Right renal pelvis (tissue), 4 donors: Measurements from ENCODE around the gene MAML3. TPM values are rescaled to one million over a fixed set of nuclear protein-coding genes. Genes with fewer than 3 reads are reported as not detected.

ENCODE experiments used
- DNase-seq, 4 donors: peaks; one replicate each; pipeline ENCODE4 v3.0.0-alpha.2; 2013; ENCODE audit warnings: low read depth in 4 of 4, low spot score in 3 of 4, missing footprints in 1 of 4
- polyA plus RNA-seq, 4 donors: library from polyadenylated mRNA; unstranded; fragments of 120-200 nt; gene quantifications; one replicate each; pipeline ENCODE4 v1.2.1, GENCODE V29; 2013; ENCODE audit not compliant: insufficient read length in 4 of 4

MAML3 gene
- polyA plus RNA-seq, 4 donors, result 17.4 to 19.8 (median 17.9) TPM

DNA sequence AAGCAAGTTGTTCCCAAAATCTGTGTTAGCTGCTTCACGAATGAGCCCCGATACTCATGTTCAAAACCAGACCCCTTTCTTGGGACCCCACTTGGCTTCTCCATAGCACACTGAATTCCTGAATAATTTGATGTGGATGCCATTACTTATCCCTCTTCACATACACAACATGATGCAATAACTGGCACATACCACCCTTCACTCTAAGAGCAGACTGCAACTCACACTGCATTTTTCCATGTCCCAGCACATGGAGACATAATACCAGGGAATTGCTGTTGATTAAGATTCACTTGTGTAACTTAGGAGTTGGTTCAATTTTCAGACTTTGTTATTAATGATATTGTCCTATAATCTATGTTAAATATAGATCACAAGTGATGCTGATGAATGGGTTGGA lies 213.4 kb downstream of the MAML3 start:
- no peak for DNase-seq

DNA sequence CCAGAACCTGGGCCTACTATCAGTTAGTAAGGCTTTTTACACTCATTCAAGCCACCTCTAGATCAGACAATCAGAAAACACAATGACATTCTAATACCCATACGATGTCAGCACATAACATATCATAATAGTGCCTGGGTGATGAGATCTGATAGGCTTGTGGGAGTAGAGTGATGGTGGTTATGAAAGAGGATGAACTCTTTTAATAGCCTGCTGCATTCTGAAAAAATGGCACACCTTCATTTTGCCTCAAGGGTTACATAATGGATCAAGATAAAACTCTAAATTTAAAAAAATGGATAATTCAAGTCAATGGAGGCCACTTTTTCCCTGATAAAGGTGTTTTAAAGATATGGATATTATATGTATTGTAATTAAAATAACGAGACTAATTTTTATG lies 215.6 kb downstream of the MAML3 start:
- DNase-seq, result no peak

DNA sequence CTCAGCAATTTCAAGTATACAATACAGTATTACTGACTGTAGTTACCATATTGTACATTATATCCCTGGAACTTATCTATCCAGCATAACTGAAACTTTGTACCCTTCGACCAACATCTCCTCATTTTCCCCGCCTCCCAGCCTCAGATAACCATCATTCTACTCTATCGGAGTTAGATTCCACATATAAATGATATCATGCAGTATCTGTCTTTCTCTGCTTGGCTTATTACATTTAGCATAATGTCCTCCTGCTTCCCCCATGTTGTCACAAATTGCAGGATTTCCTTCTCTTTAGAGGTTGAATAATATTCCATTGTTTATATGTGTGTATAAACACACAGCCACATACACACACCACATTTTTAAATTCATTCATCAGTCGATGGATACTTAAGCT lies 218.1 kb downstream of the MAML3 start:
- DNase-seq, result no peak

DNA sequence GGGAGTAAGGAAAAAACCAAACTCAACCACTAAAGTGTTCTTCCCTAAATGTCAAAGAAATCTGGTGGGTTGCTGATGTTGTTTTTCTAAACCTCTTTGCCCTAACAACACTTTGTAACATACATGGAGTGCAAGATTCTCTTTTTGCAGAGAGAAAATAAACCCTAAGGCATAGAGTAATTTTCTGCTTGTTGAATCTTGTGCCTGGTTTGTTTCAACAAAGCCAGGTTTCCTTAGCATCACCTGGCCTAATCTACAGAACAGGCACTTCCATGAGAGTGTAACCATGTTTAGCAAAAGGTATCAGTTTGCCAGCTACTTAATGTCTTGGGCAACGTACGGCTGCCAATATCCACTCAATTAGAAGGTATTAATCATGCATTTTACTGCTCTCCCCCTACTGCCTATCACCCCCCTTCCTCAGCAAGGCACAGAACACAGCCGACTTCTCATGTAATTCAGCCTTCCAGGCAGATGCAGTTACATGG lies 219.2 kb downstream of the MAML3 start:
- no peak for DNase-seq

DNA sequence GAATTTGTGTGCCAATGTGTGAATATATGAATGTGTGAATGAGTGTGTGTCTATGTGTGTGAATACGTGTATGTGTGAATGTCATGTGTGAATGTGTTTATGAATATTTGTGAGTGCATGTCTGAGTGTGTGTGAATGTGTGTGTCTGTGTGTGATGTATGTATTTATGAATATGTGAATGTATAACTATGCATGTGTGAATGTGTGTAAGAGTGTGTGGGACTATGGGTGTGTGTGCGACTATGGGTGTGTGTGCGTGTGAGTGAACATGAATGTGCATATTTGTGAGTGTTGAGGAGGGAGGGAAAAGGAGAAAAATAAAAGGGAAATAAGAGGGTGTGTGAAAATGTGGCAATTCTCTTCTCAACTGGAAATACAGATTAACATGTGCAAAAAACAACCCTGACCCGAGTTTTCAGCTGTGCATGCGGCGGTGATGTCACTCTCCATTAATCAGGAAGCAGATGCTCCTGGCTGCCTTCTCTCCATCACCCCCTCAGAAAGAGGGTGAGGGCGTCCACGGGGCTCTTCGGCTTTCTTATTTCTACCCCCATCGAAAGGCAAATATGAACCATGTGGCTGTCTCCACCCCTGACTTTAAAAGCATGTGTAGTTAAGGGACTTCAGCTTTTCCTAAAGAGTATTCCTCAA lies 219.8 kb downstream of the MAML3 start:
- no peak for DNase-seq

DNA sequence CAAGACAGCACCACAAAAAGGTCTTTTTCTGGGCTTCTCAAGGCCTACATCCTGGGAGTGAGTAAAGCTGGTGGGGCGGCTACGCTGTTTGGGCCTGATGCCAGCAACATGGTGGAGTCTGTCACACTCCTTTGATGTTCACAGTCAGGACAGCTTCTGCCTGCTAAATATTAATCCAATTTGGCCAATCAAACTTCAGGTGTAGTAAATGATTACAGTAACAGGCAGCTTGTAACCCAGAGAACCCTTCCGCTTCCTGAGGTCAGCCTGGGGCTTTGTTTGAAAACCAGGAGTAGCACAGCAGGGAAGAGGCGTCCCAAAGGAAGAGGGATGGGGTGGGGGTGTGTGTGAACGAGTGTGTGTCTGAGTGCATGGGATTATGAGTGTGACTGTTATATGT lies 220.4 kb downstream of the MAML3 start:
- DNase-seq, result peak in 2 of 4 donors; percentile 55 to 59

DNA sequence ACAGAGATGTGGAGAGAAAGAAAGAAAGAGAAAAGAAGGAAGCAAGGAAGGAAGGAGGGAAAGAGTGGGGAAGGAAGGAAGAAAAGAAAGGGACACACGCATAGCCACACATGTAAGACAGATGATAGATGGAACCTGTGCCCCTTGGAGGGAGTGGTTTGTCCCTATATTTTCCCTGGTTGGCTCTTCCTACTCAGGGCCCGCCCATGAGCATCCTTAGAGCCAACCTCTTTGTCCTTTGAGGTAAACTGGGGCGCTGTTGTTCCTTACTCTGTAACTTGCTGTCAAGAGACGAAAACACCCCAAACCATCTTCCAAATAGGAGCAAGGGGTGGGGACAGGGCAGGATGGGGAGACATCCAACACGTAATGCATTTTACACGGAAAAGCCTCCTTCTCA lies 220.9 kb downstream of the MAML3 start:
- DNase-seq, result no peak

DNA sequence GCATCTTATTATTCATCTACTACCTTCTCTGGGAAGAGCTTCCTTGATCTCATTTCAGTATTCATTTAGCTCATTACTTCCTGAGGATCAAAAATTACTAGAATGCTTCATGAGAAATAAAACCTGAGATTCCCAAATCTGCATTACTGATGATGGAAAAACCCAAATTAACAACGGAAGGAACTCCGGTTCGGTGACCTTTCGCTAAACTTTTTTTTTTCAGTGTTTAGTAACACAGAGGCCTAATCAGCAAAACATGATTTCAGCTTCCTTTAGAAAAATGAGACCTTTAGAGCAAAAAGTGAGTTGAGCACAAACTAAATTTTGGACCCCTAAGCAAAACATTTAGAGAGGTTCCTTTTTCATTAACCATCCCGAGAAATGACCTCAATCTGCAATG lies 229.2 kb downstream of the MAML3 start:
- no peak for DNase-seq

DNA sequence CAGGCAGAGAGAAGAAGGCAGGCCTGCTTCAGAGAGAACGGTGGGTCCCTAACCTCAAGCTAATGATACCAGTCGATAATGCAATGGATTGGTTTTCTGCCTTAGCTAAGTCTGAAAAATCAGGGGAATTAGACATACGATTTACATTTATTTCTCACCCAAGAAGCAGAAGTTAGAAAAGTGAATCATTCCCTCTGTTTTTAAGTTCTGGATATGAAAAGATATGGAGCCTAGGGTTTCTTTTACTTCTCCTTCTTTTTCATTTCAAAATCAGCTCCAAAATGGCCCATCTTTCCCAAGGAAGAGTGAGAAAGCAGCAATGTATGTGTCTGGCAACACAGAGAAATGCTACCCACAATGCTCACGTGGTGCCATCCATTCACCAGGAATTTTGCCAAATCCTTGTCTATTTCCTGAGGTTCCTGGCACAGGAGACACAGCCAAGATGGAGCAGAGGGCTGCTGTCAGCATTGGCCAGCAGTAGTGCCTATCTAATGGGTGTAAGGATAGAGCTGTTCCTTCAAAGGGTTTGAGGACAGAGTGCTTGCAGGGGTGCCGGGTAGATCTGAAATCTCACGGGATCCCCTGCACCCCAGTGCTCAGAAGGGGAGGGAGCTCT lies 231.5 kb downstream of the MAML3 start:
- DNase-seq, result no peak

DNA sequence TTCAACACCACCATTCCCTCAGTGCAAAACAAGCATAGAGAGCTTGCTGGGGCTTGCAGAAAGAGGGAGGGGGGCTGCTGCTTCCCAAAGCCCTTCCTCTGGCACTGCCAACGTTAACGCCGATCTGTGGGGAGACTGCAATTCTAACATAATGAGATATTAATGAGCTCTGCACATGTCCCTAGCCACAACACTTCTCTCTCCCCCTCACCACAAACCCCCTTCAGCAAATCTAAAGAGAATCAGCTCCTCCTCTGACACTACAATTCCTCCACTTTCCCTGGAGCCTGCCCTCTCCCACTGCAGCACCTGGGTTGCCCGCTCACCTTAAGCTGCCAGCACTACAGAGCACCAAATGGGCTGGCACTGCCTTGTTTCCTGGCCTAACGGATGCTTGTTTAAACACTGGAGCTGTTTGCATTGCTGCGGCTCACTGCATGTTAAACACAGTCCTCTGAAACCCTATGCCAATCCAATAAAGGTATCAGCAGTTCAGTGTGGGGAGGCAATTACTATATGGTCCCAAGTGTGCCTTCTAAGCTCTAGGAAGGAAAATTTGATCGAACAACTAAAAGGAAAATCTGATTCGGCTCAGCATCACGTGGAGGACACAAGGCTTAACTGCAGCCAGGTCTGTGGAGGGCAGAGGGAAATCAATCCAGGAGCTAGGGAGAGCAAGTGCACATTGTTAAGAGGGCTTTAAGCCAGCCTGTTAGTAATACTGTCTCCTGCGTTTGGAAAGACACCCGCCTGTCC lies 232.4 kb downstream of the MAML3 start:
- no peak for DNase-seq

DNA sequence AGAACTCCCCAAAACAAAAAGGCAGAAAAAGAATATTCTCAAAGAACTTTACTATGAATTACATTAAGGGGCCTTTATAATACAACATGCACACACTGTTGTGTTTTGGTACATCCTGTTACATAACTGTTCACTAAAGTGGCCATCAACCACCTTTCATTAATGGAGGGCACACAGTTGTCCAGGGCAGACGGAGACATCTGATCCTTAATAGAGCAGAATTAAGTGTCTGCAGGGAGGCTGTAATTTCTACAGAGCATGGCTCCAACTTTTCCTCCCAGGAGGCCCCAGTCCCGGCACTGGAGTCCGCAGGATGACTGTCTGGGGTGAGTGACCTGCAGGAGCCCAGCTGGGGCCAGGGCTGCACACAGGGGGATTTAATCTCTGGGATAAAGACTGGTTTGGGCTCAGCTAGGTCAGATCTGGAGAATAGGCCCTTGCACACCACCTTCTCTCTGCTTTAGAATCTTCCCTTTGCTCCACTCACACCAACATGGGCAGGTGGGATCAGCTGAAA lies 233.4 kb downstream of the MAML3 start:
- no peak for DNase-seq

DNA sequence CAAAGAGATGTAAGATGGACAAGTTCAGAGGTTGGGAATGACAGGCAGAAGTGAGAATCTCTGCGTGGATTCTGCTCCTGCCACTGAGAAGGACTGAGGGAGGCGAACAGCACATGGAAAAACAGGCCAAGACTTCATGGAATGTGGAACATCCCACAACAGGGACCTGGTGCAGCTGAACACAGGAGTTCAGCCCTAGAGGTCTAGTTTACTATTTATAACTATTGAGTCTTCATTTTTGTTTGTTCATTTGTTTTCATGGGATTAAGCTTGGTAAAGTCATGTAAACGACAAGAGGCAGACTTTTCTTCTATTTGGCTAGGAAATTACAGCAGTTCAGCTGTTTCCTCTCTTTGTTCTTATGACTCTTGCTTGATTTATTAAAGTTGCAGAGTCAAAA lies 234.5 kb downstream of the MAML3 start:
- no peak for DNase-seq

DNA sequence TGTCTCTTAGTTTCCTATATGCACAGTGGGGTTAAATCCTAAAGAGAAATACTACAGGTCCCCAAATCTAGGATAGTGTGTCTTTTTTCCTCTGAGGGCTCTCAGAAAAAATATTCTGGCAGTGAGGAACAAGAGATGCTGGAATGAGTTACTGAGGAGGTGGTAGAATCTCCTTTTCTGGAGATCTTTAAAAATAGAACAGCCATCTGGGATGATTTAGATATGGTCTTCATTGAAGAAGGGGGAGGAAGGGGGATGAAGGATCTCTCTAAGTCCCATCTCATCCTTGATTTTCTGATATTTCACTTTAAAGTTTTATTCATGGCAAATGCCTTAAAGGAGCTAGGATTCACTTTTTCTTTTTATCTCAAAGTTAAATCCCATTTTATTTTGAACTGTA lies 235.0 kb downstream of the MAML3 start:
- DNase-seq, result no peak

DNA sequence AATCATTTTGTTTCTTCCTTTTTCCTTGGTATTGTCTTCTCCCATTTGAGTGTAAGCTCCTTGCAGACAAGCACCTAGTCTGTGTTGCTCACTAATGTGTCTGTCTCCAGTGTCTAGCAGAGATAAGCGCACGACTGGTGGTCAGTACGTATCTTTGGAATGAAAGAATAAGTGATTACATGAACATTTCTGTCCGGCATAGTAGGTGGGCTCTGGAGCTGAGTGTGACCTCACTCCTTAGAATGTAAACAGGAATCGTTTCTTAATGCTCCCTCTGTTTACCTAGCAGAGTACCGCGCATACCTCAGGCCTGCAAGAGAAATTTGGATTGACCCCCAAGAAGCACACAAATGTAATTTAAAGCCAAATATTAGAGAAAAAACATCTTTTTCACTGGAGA lies 235.4 kb downstream of the MAML3 start:
- DNase-seq, result no peak

DNA sequence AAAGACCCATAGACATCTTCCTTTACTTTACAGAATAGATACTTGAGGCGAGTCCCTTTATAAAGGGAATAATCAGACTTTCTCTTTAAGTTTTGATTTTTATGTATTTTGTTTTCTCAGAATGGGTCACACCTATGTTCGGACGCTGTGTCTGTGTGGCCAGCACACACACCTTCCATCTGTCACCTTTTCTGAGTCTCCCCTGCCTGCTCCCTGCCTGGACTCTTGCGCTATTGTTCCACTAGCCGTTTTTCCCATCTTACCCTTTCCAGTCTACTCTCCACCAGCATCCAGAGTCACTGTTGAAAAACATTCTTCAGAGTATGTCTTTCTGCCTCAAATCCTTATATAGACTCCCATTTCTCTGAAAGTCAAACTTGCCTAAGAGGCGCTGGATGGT lies 236.1 kb downstream of the MAML3 start:
- no peak for DNase-seq

DNA sequence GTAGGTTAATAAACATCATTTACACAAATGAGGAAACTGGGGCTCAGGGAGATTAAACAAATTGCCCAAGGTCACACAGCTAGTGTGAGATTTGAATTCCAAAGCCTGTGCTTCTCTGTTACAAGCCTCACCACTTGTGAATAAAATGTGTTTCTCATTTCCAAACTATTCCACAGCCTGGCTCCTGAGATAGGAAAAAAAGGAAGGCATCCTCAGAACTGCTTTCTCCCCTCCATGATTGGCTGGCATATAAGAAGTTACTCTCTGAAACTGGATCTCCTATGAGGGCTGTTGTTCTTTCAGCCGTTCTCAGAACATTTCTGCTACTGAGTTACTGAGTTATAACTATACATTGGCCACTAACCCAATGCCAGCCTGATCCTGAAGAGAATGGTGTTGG lies 237.9 kb downstream of the MAML3 start:
- no peak for DNase-seq

DNA sequence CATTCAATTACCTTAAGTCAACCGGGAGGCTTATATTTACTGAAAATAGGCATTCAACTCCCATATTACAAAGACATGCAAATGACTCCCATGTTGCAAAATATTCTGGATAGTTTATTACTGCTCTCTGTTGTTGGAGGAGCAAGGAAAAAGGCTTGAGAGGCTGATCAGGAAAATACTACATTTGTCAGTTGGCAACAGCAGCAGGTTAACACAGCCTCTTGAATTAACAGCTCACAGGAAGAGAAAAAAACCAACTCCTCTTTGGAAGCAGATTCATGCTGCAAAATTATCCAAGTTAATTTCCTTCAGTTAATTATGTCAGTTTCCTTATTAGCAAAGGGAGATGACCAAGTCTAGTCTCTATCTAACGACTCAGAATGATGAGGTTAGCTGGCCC lies 238.9 kb downstream of the MAML3 start:
- DNase-seq, result no peak

DNA sequence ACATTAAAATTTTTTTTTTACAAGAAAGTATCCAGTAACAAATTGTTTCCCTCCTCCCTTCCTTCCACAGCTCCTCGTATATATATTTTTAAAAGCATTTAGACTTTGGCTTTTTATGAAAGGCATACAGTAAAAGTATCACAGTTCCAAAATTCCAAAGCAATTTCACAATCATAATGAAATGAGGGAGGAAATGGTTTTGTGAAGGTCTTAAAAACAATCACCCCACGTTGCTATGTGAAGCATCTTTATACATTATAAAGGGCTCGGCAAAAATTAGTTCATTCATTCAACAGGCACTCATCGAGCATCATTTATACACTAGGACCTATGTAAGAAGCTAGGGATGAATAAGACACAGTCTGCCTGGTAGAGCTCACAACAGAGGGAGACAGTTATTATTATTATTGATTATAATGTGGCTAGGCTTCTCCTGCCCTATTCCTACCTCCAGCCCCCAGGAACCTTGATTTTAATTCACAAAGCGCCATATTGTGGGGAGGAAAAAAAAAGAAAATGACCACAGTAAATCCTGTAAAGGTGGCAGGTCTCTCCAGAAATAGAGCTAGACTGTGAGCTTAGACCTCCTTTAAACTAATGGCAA lies 239.9 kb downstream of the MAML3 start:
- no peak for DNase-seq

DNA sequence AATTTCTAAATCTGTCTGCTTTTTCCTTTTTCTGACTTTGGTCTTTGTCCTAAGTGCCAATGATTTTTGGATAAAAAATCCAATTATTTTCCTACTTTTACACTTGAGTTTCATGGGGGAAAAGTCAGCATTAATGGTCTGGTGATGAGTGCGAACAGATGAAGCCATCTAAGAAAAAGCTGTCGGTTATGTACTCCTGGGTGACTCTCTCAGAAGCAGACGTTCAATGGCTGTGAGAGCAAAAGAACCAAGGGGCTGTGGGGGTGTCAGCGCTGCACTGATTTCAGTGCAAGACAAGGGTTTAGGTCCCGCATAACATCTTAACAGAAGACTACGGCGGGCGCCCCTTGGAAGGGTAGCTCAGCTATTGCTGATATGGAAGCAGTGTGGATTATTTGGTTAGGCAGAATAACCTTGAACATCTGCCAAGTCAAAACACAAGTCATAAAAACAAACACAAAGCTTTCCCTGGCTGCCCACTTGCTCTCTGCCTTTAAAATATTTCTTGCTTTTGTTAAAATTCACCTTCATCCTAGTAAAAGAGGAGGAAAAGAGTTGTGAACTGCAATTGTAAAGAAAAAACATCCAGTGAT lies 240.5 kb downstream of the MAML3 start:
- no peak for DNase-seq

DNA sequence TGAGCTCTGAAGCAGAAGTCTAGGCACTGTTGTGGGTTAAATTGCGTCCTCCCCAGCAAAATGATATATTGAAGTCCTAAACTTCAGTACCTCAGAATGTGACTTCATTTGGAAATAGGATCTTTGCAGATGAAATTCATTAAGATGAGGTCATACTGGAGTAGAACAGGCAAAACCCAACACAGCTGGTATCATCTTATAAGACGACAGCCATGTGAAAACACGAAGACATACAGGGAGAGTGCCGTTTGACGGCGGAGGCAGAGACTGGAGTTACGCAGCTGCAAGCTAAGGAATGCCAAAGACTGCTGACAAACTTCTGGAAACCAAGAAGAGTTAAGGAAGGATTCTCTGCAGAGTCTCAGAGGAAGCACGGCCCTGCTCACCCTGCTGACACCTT lies 241.5 kb downstream of the MAML3 start:
- DNase-seq, result no peak

DNA sequence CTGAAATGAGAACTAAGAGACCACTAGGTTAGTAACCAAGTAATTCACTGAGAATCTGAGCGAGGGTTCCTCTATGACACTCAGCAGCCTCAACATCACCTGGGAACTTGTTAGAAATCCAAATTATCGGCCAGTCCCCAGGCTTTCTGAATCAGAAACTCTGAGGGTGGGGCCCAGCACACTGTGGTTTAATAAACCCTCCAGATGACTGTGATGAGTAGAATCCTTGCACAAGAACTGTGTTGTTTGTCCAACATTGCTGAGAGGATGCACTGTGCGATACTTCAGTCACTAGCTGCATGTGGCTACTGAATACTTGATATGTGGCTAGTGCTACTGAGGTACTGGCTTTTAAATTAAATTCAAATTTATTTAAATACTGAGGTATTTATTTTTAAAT lies 243.9 kb downstream of the MAML3 start:
- no peak for DNase-seq
